ENCODE measurements around the gene GALR3. TPM values are rescaled to one million over a fixed set of nuclear protein-coding genes. Genes with fewer than 3 reads are reported as not detected.
"Not testable (repeated sequence)": the region's sequence is repeated elsewhere in the genome, so short reads cannot be mapped to it uniquely, and the experiment has no call there.

GALR3 gene
- total and polyA plus RNA-seq, 2 experiments from 2014 or later, result 0.36 to 0.63 TPM

DNA sequence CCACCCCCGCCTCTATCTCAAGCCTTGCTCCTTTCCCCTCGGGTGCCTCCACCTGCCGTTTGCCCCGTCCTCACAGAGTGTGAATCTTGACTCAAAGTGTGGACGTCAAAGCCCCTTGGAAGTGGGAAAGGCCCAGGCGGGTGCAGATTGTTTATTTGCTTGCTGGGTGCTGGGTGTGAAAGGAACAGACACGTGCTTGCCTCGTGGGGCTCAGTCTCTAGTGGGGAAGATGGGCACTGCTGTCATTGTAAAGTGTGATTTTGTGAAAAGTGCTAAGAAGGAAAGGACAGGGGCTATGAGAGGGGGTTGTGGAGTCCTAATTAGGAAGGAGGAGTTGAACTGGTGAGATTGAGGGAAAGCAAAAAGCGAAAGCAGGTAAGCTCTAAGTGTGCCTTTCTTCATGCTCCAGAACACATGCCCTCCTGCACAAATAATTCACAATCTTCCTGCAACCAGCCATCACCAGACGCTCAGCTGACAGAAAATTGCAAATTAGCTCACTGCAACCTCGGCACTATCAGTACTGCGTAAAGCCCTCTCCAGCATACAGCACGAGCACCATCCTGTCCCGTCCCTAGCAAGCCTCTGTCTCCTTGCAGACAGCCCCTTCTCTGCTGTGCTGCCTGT, 25.2 kb upstream of the GALR3 start:
- H3K36me3 ChIP-seq (ENCODE audit: insufficient read depth), result no peaks in the 10 kb centered on the region
- ATAC-seq, result no peak
- peaks cover 36% of the 10 kb centered on the region for H3K27me3 ChIP-seq (ENCODE audit: insufficient read depth)
- H3K27me3 Mint-ChIP-seq (ENCODE audit: insufficient read depth, low read depth, poor library complexity), result peaks cover 22% of the 10 kb centered on the region
- no peaks in the 10 kb centered on the region for H4K20me1 ChIP-seq (replicated peaks; ENCODE audit: insufficient read depth)
- H2AFZ ChIP-seq, result no peak overlapping the region; the same call in 1 of the 2 replicates
- TF ChIP-seq STAT1 (IDR thresholded peaks at IDR 0.05; ENCODE audit: unreplicated experiment) (no peak), POLR2AphosphoS5 (IDR thresholded peaks at IDR 0.05; ENCODE audit: low read depth) (no peak)
- no peak overlapping the region for H3K4me2 ChIP-seq
- no peaks in the 10 kb centered on the region for H3K9me3 Mint-ChIP-seq
- no peak overlapping the region for H3K4me3 ChIP-seq
- H3K27ac ChIP-seq (ENCODE audit: low read depth), result no peak overlapping the region
- DNase-seq (ENCODE audit: low spot score), result no peak
- H3K4me1 ChIP-seq (ENCODE audit: insufficient read depth), result no peaks in the 10 kb centered on the region
- no peak overlapping the region for H3K27ac Mint-ChIP-seq
- H3F3A ChIP-seq (replicated peaks; ENCODE audit: low read depth), result no peaks in the 10 kb centered on the region
- H3K79me2 ChIP-seq (replicated peaks; ENCODE audit: insufficient read depth), result no peaks in the 10 kb centered on the region
- H3K36me3 Mint-ChIP-seq (ENCODE audit: low read depth), result no peaks in the 10 kb centered on the region
- no peaks in the 10 kb centered on the region for H3K9me2 ChIP-seq (ENCODE audit: insufficient read depth)
- peaks cover 3% of the 10 kb centered on the region for H3K4me1 Mint-ChIP-seq
- no peak overlapping the region for H3K4me3 Mint-ChIP-seq

DNA sequence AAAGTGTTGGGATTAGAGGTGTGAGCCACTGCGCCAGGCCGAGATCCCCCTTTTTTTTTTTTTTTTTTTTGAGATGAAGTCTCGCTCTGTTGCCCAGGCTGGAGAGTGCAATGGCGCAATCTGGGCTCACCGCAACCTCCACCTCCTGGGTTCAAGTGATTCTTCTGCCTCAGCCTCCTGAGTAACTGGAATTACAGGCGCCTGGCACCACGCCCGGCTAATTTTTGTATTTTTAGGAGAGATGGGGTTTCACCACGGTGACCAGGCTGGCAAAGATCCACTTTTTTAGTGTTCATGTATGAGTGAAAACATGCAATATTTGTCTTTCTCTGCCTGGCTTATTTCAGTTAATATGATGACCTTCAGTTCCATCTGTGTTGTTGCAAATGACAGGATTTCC, 23.2 kb upstream of the GALR3 start:
- not testable (repeated sequence) for H3K4me2 ChIP-seq; H3K27ac ChIP-seq (ENCODE audit: low read depth); ATAC-seq; H3K36me3 ChIP-seq (ENCODE audit: insufficient read depth); H3K27ac Mint-ChIP-seq; H3K9me2 ChIP-seq (ENCODE audit: insufficient read depth); H4K20me1 ChIP-seq (replicated peaks; ENCODE audit: insufficient read depth); H3K36me3 Mint-ChIP-seq (ENCODE audit: low read depth); H2AFZ ChIP-seq; DNase-seq (ENCODE audit: low spot score); H3K79me2 ChIP-seq (replicated peaks; ENCODE audit: insufficient read depth); H3F3A ChIP-seq (replicated peaks; ENCODE audit: low read depth); H3K4me3 ChIP-seq; H3K4me3 Mint-ChIP-seq; H3K4me1 ChIP-seq (ENCODE audit: insufficient read depth); H3K9me3 Mint-ChIP-seq
- H3K27me3 ChIP-seq (ENCODE audit: insufficient read depth), result peaks cover 54% of the 10 kb centered on the region
- H3K4me1 Mint-ChIP-seq, result peaks cover 13% of the 10 kb centered on the region
- peaks cover 35% of the 10 kb centered on the region for H3K27me3 Mint-ChIP-seq (ENCODE audit: insufficient read depth, low read depth, poor library complexity)

DNA sequence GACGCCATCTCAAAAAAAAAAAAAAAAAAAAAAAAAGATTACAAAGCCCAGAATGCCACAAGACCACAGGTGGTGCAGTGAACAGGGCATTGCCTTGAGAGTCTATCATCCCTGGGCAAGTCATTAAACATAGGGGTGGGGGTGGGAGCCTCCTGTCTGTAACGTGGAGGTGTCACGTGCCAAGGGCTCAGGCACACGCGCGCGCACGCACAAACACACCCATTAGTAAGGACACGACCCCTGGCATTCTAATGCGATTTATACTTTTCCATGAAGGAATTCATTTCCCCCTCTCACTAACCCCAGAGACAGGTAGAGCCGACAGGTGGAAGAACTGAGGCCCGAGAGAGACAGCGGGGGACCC, 21.3 kb upstream of the GALR3 start:
- Histone ChIP-seq H3K4me2 (peak overlapping the region; percentile 100), H3K36me3 (ENCODE audit: insufficient read depth) (no peaks in the 10 kb centered on the region), H4K20me1 (replicated peaks; ENCODE audit: insufficient read depth) (no peaks in the 10 kb centered on the region), H3K79me2 (replicated peaks; ENCODE audit: insufficient read depth) (0 out of 2 replicates have a peak, but pooled peaks cover 6% of the 10 kb centered on the region), H3K4me1 (ENCODE audit: insufficient read depth) (peaks cover 19% of the 10 kb centered on the region), H3K4me3 (peak overlapping the region; percentile 86), H3K27me3 (ENCODE audit: insufficient read depth) (peaks cover 65% of the 10 kb centered on the region), H3K9me2 (ENCODE audit: insufficient read depth) (no peaks in the 10 kb centered on the region), H2AFZ (peak overlapping the region; percentile 96), H3K27ac (ENCODE audit: low read depth) (no peak overlapping the region), H3F3A (replicated peaks; ENCODE audit: low read depth) (peaks cover 20% of the 10 kb centered on the region)
- peaks cover 51% of the 10 kb centered on the region for H3K27me3 Mint-ChIP-seq (ENCODE audit: insufficient read depth, low read depth, poor library complexity)
- no peak for TF ChIP-seq EZH2 (IDR thresholded peaks at IDR 0.05; ENCODE audit: low read depth, unreplicated experiment)
- TF ChIP-seq, protein P1, sequence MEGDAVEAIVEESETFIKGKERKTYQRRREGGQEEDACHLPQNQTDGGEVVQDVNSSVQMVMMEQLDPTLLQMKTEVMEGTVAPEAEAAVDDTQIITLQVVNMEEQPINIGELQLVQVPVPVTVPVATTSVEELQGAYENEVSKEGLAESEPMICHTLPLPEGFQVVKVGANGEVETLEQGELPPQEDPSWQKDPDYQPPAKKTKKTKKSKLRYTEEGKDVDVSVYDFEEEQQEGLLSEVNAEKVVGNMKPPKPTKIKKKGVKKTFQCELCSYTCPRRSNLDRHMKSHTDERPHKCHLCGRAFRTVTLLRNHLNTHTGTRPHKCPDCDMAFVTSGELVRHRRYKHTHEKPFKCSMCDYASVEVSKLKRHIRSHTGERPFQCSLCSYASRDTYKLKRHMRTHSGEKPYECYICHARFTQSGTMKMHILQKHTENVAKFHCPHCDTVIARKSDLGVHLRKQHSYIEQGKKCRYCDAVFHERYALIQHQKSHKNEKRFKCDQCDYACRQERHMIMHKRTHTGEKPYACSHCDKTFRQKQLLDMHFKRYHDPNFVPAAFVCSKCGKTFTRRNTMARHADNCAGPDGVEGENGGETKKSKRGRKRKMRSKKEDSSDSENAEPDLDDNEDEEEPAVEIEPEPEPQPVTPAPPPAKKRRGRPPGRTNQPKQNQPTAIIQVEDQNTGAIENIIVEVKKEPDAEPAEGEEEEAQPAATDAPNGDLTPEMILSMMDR (conservative IDR thresholded peaks at IDR 0.05; ENCODE audit: low read depth in 2 of 2), result 0 out of 4 replicates have a peak, but pooled peaks of 1 of the 2 experiments have one; percentile 13
- peak overlapping the region; percentile 86 for H3K4me3 Mint-ChIP-seq
- no peak for ATAC-seq
- H3K36me3 Mint-ChIP-seq (ENCODE audit: low read depth), result no peaks in the 10 kb centered on the region
- no peaks in the 10 kb centered on the region; the same call in 2 of the 3 replicates for H3K9me3 Mint-ChIP-seq
- DNase-seq (ENCODE audit: low spot score), result peak; percentile 45
- H3K4me1 Mint-ChIP-seq, result peaks cover 26% of the 10 kb centered on the region
- no peak overlapping the region for H3K27ac Mint-ChIP-seq
